K562 (cell line): ENCODE results near the gene VPS35. TPM values are rescaled to one million over a fixed set of nuclear protein-coding genes. Genes with fewer than 3 reads are reported as not detected.

Source experiments
- ATAC-seq: fragments of 200-7000 bp; cut with Tn5 transposase; 3 replicates; pipeline ENCODE4 v1.9.1; 2020; ENCODE audit warnings: moderate library complexity
- BruUV-seq: library from RNA; stranded (reverse); fragments of 400-500 nt; replicated peaks from 2 replicates; lab custom pipeline; 2021; lab: Mats Ljungman, UMichigan
- CTCF ChIA-PET: fragments of 300-600 bp; formaldehyde crosslinking; extraction: SDS; loops from one replicate; lab custom pipeline; 2021; ENCODE audit warnings: low intra/inter-chr PET ratio; lab: Yijun Ruan, JAX
- POLR2A ChIA-PET: fragments of 300-600, 350-650 bp; sonication (Branson Sonifier 250); formaldehyde crosslinking; extraction: SDS; loops from one replicate; lab custom pipeline; 2021; ENCODE audit warnings: antibody characterized with exemption, inconsistent platforms; lab: Yijun Ruan, JAX
- DNase-seq, 4 experiments: peaks; one replicate each; pipeline versions ENCODE4 v3.0.0 to v3.0.0-alpha.2; 2011 to 2018; ENCODE audit warnings: low spot score in 3 of 4, mixed read lengths in 3 of 4; ENCODE audit errors: extremely low read depth in 1 of 4
- FAIRE-seq: peaks from 2 replicates; lab custom pipeline; 2011; peaks lifted over from hg19 to GRCh38; lab: Jason Lieb, UNC
- H2AFZ ChIP-seq: 2 replicates; pipeline ENCODE4 v1.6.0; 2011; ENCODE audit warnings: low read depth, low read length, control low read depth, inconsistent platforms
- H3K27ac ChIP-seq: fragments of 200-600 bp; 3 replicates; pipeline ENCODE4 v1.8.0; 2011; ENCODE audit warnings: low read depth, mild to moderate bottlenecking, control low read depth, inconsistent platforms, low read length, moderate library complexity, mixed read lengths; ENCODE audit errors: extremely low read depth
- H3K27me3 ChIP-seq, 2 experiments: fragments of 300-600 bp in 1 of 2; 2 replicates in 1 of 2; 3 replicates in 1 of 2; pipeline versions ENCODE4 v1.6.0 to v1.8.0; 2011; ENCODE audit warnings: inconsistent platforms in 2 of 2, low read length in 2 of 2, mild to moderate bottlenecking in 1 of 2, mixed read lengths in 1 of 2, moderate library complexity in 1 of 2; ENCODE audit not compliant: control insufficient read depth in 2 of 2, insufficient read depth in 2 of 2
- H3K36me3 ChIP-seq: fragments of 300-600 bp; 3 replicates; pipeline ENCODE4 v1.8.0; 2011; ENCODE audit warnings: mild to moderate bottlenecking, low read length, inconsistent platforms; ENCODE audit not compliant: control insufficient read depth, insufficient read depth
- H3K4me1 ChIP-seq, 2 experiments: fragments of 200-600 bp in 1 of 2; replicated peaks in 1 of 2; 2 replicates in 1 of 2; 3 replicates in 1 of 2; pipeline versions ENCODE4 v1.5.1 to v1.8.0; 2011; ENCODE audit warnings: inconsistent platforms in 2 of 2, low read length in 2 of 2, mild to moderate bottlenecking in 1 of 2, mixed read lengths in 1 of 2, moderate library complexity in 1 of 2; ENCODE audit not compliant: control insufficient read depth in 2 of 2, insufficient read depth in 2 of 2
- H3K4me2 ChIP-seq: 2 replicates; pipeline ENCODE4 v1.6.1; 2011; ENCODE audit warnings: low read length, control low read depth, inconsistent platforms, mixed read lengths; ENCODE audit not compliant: insufficient read depth
- H3K4me3 ChIP-seq: fragments of 200-600 bp; sonication (generic), shearing (Covaris generic); 2 replicates; pipeline ENCODE4 v1.5.1; 2016; ENCODE audit warnings: control low read depth, inconsistent platforms
- H3K79me2 ChIP-seq: fragments of 200-600 bp; 3 replicates; pipeline ENCODE4 v1.8.0; 2011; ENCODE audit warnings: low read length, inconsistent platforms; ENCODE audit not compliant: control insufficient read depth, insufficient read depth
- H3K9ac ChIP-seq, 2 experiments: 2 replicates each; pipeline versions ENCODE4 v1.6.0 to v1.6.1; 2011; ENCODE audit warnings: low read depth in 2 of 2, low read length in 2 of 2, control low read depth in 1 of 2, inconsistent platforms in 1 of 2, mild to moderate bottlenecking in 1 of 2, mixed read lengths in 1 of 2; ENCODE audit not compliant: insufficient read depth in 1 of 2
- H3K9me1 ChIP-seq: one replicate; pipeline ENCODE4 v1.6.0; 2011; ENCODE audit warnings: inconsistent platforms, mild to moderate bottlenecking, low read length, moderate library complexity; ENCODE audit not compliant: control insufficient read depth, insufficient read depth
- H3K9me3 ChIP-seq: replicated peaks from 2 replicates; pipeline ENCODE4 v1.5.1; 2011; ENCODE audit warnings: low read depth, low read length, inconsistent platforms; ENCODE audit not compliant: control insufficient read depth, insufficient read depth
- H4K20me1 ChIP-seq: replicated peaks from 2 replicates; pipeline ENCODE4 v1.6.1; 2011; ENCODE audit warnings: low read length, inconsistent platforms, mixed read lengths; ENCODE audit not compliant: control insufficient read depth, insufficient read depth
- BACH1 ChIP-seq: fragments of 200-800 bp; sonication (Bioruptor generic); IDR thresholded peaks from 2 replicates; pipeline ENCODE4 v1.6.1; 2016; ENCODE audit warnings: missing genetic modification characterization, missing compliant biosample characterization
- CHD4 ChIP-seq: fragments of 200-600 bp; sonication (generic); IDR thresholded peaks from 3 replicates; pipeline ENCODE4 v1.6.1; 2012; ENCODE audit warnings: low read depth, mild to moderate bottlenecking, mixed read lengths, low read length, inconsistent platforms; ENCODE audit not compliant: insufficient read depth, insufficient replicate concordance, poor library complexity, severe bottlenecking
- NEUROD1 ChIP-seq: fragments of 150-350 bp; IDR thresholded peaks from 2 replicates; pipeline ENCODE4 v1.6.1; 2014; ENCODE audit warnings: borderline replicate concordance, low read length, low read depth; ENCODE audit not compliant: partially characterized antibody
- SMARCC2 ChIP-seq: fragments of 450-650 bp; IDR thresholded peaks from 2 replicates; pipeline ENCODE4 v1.6.1; 2017; ENCODE audit warnings: antibody characterized with exemption, moderate library complexity, mild to moderate bottlenecking, low read depth
- TEAD4 ChIP-seq, 2 experiments: sonication (generic) in 1 of 2; formaldehyde crosslinking in 1 of 2; IDR thresholded peaks; 2 replicates each; pipeline versions ENCODE4 v1.6.1 to v1.8.0; 2012 to 2022; ENCODE audit warnings: borderline replicate concordance in 1 of 2, inconsistent platforms in 1 of 2, low read length in 1 of 2, mild to moderate bottlenecking in 1 of 2, missing genetic modification reagents in 1 of 2
- U2AF1 ChIP-seq: fragments of 200-400 bp; formaldehyde crosslinking; optimal IDR thresholded peaks from 2 replicates; pipeline ENCODE3; 2017; ENCODE audit warnings: mild to moderate bottlenecking, low read depth, low read length, moderate library complexity
- WGBS: fragments of 100-300 bp; shearing (Covaris generic); methylation state at CpG from one replicate; pipeline ENCODE4 v1.1.6; 2016; ENCODE audit warnings: low coverage, mixed read lengths; ENCODE audit not compliant: insufficient coverage; ENCODE audit errors: missing lambda C conversion rate; 5-methylcytosine and 5-hydroxymethylcytosine counted together
- in situ Hi-C: fragments of 300-500 bp; cut with MboI; formaldehyde crosslinking; loops from 4 replicates; pipeline ENCODE4 v1.15.0; 2018; ENCODE audit warnings: inconsistent platforms, mixed read lengths
- intact Hi-C: fragments of 100-400 bp; cut with micrococcal nuclease; formaldehyde crosslinking; loops from 2 replicates; pipeline ENCODE4 v1.14.2; 2022
- polyA plus RNA-seq, 8 experiments: library from polyadenylated mRNA; depleted of rRNA in 4 of 8; stranded (reverse) in 5 of 8; unstranded in 3 of 8; fragments of >200 nt; fragmentation: Nextera tagmentation in 2 of 8; fragmentation: Illumina TruSeq in 1 of 8; extraction: Ambion mirVana in 2 of 8; extraction: Trizol in 1 of 8; gene quantifications; 2 replicates each; pipeline versions ENCODE4 v1.2.1 to v1.2.3, GENCODE V29; 2011 to 2014; ENCODE audit warnings: inconsistent platforms in 1 of 8, missing spikeins in 1 of 8
- total RNA-seq, 7 experiments: library from RNA; depleted of rRNA in 6 of 7; stranded (reverse); fragments of >200 nt in 6 of 7; fragmentation: Illumina TruSeq in 2 of 7; extraction: Trizol in 2 of 7; gene quantifications; 2 replicates each; pipeline versions ENCODE4 v1.2.1 to v1.2.3, GENCODE V29; 2011 to 2021; ENCODE audit warnings: low replicate concordance in 1 of 7
- TF ChIP-seq, protein P1 (sequence below): sonication (generic); formaldehyde crosslinking; IDR thresholded peaks from 2 replicates; pipeline ENCODE4 v1.8.1; 2022; ENCODE audit warnings: missing genetic modification reagents
- TF ChIP-seq, protein P2 (sequence below), 2 experiments: fragments of 450-650 bp in 1 of 2; sonication (generic) in 1 of 2; formaldehyde crosslinking in 1 of 2; IDR thresholded peaks; 2 replicates each; pipeline versions ENCODE4 v1.7.1 to v1.9.0; 2016 to 2022; ENCODE audit warnings: inconsistent platforms in 1 of 2, mild to moderate bottlenecking in 1 of 2, missing genetic modification reagents in 1 of 2

VPS35 gene
- total and polyA plus RNA-seq, 9 of the 15 experiments (the other 6 are each of a cell fraction or from before 2014, with no cell fraction given) = 32.7 to 131 (median 66.2) TPM

DNA sequence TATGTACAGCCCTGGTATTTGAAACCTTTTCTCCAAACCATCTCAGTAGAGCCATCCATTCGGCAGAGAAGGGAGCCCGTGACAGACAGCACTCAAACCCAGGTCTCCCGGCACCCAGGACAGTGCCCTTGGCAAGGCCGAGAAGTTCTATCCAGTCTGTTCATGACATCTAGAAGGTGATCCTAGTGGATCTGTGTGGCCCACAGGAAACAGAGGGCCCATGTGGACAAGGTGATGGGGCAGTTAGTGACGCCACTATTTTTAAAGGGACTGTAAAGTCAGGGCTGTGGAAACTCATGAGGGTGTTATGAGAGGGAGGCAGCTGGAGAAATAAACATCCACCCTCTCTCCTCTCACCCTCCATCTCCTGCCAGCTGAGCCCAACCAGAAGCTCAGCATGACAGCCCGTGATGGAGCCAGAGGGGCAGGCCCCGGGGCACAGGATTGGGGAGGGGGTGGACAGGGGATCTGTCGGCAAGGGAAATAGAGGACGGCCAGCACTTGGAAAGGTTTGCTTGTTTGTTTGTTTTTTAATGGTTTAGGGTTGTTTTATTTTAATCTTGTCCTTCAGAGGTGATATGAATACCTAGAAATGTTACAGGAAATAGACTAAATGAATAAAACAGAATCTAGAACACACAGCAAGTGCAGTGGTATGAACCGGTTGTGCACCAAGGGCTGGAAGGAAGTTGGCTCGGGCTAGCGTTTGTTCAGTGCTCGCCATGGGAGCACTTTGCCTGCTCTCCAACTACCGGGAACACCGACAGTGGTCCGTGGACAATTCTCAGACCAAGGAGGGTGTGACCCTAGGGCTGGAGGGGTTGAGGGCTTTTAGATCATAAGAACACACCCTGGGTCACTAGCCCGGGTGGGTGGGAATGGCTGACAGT is 42.1 kb upstream of the VPS35 start:
- no peak overlapping the region for H3K4me2 ChIP-seq
- DNase-seq (no peak), ATAC-seq (no peak), FAIRE-seq (no peak)
- peak overlapping the region in 1 of 2 experiments; percentile 17; a peak in 1 of 4 replicates for H3K9ac ChIP-seq
- no peak overlapping the region for H3K4me3 ChIP-seq
- no peaks in the 10 kb centered on the region for H4K20me1 ChIP-seq
- BruUV-seq = no TSS peak
- in situ Hi-C loops (no loop called here), intact Hi-C loops (no loop called here)
- no peaks in the 10 kb centered on the region for H3K9me1 ChIP-seq
- no peaks in the 10 kb centered on the region for H3K27me3 ChIP-seq
- CTCF ChIA-PET = no interaction called here
- no peak overlapping the region for H3K27ac ChIP-seq
- H3K36me3 ChIP-seq = no peaks in the 10 kb centered on the region
- WGBS = 54% methylated on average over 17 of the region's 17 CpGs
- no peaks in the 10 kb centered on the region for H3K79me2 ChIP-seq
- peaks cover 0 to 6% of the 10 kb centered on the region in 2 experiments; a peak in 1 of 5 replicates for H3K4me1 ChIP-seq
- POLR2A ChIA-PET = interaction anchor here (0.7 kb wide), 2 partner anchors 21 to 177 kb away, joined by 3 read pairs; no protein-coding TSS in a partner anchor
- no peaks in the 10 kb centered on the region for H3K9me3 ChIP-seq
- H2AFZ ChIP-seq = no peak overlapping the region
- TF ChIP-seq, protein P1, sequence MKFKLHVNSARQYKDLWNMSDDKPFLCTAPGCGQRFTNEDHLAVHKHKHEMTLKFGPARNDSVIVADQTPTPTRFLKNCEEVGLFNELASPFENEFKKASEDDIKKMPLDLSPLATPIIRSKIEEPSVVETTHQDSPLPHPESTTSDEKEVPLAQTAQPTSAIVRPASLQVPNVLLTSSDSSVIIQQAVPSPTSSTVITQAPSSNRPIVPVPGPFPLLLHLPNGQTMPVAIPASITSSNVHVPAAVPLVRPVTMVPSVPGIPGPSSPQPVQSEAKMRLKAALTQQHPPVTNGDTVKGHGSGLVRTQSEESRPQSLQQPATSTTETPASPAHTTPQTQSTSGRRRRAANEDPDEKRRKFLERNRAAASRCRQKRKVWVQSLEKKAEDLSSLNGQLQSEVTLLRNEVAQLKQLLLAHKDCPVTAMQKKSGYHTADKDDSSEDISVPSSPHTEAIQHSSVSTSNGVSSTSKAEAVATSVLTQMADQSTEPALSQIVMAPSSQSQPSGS = no peak
- TF ChIP-seq BACH1 (tag) (no peak), CHD4 (no peak), NEUROD1 (no peak), SMARCC2 (no peak), TEAD4 (IDR thresholded peaks at IDR 0.05; ENCODE audit: low read length) (no peak), TEAD4 (CRISPR knock-in tag; IDR thresholded peaks at IDR 0.05; ENCODE audit: borderline replicate concordance) (no peak), U2AF1 (no peak)
- TF ChIP-seq, protein P2, sequence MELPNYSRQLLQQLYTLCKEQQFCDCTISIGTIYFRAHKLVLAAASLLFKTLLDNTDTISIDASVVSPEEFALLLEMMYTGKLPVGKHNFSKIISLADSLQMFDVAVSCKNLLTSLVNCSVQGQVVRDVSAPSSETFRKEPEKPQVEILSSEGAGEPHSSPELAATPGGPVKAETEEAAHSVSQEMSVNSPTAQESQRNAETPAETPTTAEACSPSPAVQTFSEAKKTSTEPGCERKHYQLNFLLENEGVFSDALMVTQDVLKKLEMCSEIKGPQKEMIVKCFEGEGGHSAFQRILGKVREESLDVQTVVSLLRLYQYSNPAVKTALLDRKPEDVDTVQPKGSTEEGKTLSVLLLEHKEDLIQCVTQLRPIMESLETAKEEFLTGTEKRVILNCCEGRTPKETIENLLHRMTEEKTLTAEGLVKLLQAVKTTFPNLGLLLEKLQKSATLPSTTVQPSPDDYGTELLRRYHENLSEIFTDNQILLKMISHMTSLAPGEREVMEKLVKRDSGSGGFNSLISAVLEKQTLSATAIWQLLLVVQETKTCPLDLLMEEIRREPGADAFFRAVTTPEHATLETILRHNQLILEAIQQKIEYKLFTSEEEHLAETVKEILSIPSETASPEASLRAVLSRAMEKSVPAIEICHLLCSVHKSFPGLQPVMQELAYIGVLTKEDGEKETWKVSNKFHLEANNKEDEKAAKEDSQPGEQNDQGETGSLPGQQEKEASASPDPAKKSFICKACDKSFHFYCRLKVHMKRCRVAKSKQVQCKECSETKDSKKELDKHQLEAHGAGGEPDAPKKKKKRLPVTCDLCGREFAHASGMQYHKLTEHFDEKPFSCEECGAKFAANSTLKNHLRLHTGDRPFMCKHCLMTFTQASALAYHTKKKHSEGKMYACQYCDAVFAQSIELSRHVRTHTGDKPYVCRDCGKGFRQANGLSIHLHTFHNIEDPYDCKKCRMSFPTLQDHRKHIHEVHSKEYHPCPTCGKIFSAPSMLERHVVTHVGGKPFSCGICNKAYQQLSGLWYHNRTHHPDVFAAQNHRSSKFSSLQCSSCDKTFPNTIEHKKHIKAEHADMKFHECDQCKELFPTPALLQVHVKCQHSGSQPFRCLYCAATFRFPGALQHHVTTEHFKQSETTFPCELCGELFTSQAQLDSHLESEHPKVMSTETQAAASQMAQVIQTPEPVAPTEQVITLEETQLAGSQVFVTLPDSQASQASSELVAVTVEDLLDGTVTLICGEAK (IDR thresholded peaks at IDR 0.05) = no peak
- TF ChIP-seq, protein P2 (CRISPR knock-in tag; IDR thresholded peaks at IDR 0.05) = no peak
